ENCODE measurements around the gene VDAC2.
"Not testable (repeated sequence)": the region's sequence is repeated elsewhere in the genome, so short reads cannot be mapped to it uniquely, and the experiment has no call there.

Gene VDAC2

GRCh38 chr10:75209086-75209920 is 1.3 kb upstream of the VDAC2 start:
- H3K27ac ChIP-seq (ENCODE audit: low read depth, low read length): peak overlapping the region; percentile 88
- H2AFZ ChIP-seq (ENCODE audit: low read length, unreplicated experiment): peak overlapping the region; percentile 98
- peaks cover 24% of the 10 kb centered on the region for H3K4me1 ChIP-seq (ENCODE audit: control insufficient read depth, insufficient read depth, low read length, unreplicated experiment)

DNA sequence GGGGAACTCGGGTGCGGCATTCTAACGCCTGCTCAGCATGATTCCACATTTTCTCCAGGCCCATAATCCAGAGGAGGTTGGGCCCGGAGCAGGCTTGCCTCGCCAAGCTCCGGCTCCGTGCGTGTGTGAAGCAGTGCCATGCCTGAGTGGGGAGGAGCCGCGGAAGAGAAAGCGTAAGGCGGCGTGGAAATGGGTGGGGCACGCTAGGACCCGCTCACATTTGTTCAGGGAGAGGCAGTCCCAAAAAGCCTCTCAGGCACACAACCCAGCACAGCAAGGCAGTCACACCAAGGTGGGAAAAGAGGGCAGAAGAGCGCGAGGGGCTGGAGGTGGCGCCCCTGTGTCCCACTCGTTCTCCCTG is 695 bp upstream of the VDAC2 start:
- peaks cover 40% of the 10 kb centered on the region for H3K79me2 ChIP-seq (ENCODE audit: control insufficient read depth, insufficient read depth, low read length, unreplicated experiment)
- H3K36me3 ChIP-seq (ENCODE audit: insufficient read depth, low read length): peaks cover 19% of the 10 kb centered on the region
- peak overlapping the region; percentile 88 for H3K27ac ChIP-seq (ENCODE audit: low read depth, low read length)
- no peaks in the 10 kb centered on the region for H3K27me3 ChIP-seq (ENCODE audit: insufficient read depth, low read length)
- H3K4me3 ChIP-seq (ENCODE audit: low read depth, low read length): peak overlapping the region; percentile 79
- H3K4me1 ChIP-seq (ENCODE audit: control insufficient read depth, insufficient read depth, low read length, unreplicated experiment): peaks cover 24% of the 10 kb centered on the region
- peak overlapping the region; percentile 98 for H2AFZ ChIP-seq (ENCODE audit: low read length, unreplicated experiment)

More at GRCh38 chr10:75209086-75209920, 1.3 kb upstream of the VDAC2 start:
- H3K27me3 ChIP-seq (ENCODE audit: insufficient read depth, low read length): no peaks in the 10 kb centered on the region
- peak overlapping the region; percentile 79 for H3K4me3 ChIP-seq (ENCODE audit: low read depth, low read length)
- peaks cover 16% of the 10 kb centered on the region for H3K36me3 ChIP-seq (ENCODE audit: insufficient read depth, low read length)
- H3K79me2 ChIP-seq (ENCODE audit: control insufficient read depth, insufficient read depth, low read length, unreplicated experiment): peaks cover 34% of the 10 kb centered on the region

DNA sequence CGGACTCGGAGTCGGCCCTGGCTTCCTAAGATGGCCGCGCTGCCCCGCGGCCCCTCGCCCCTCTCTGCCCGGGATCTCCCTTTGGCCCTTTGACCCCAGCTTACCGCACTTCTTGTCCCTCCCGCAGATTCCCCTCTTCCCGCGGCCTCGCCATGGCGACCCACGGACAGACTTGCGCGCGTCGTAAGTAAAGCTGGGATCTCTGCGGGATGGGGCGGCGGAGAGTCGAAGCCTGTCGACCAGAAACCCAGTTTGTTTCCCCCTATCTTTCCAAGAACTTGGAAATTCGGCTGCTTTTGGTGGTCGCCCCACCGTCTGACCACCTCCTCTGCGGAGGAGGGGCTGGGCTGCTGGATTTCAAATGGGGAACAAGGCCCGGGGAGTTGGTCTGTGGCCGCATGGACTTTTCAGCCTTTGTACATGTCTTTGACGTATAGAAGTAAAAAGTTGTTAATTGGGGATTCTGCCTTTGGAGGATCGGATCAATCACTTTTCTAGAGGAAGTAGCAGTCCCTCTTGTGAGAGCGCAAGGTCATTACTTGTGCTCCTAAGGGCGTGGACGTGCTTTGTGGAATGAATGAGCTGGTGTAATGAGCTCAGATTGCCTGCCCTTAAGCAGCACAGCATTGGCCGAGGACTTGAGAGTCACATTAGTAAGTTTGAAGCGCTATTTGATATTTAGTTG is 553 bp downstream of the VDAC2 start:
- Histone ChIP-seq H3K27ac (ENCODE audit: low read depth, low read length) (peak overlapping the region; percentile 88), H3K4me1 (ENCODE audit: control insufficient read depth, insufficient read depth, low read length, unreplicated experiment) (peaks cover 31% of the 10 kb centered on the region), H3K4me3 (ENCODE audit: low read depth, low read length) (peak overlapping the region; percentile 79), H3K79me2 (ENCODE audit: control insufficient read depth, insufficient read depth, low read length, unreplicated experiment) (peaks cover 50% of the 10 kb centered on the region), H3K27me3 (ENCODE audit: insufficient read depth, low read length) (no peaks in the 10 kb centered on the region), H2AFZ (ENCODE audit: low read length, unreplicated experiment) (peak overlapping the region; percentile 16), H3K36me3 (ENCODE audit: insufficient read depth, low read length) (peaks cover 23% of the 10 kb centered on the region)

DNA sequence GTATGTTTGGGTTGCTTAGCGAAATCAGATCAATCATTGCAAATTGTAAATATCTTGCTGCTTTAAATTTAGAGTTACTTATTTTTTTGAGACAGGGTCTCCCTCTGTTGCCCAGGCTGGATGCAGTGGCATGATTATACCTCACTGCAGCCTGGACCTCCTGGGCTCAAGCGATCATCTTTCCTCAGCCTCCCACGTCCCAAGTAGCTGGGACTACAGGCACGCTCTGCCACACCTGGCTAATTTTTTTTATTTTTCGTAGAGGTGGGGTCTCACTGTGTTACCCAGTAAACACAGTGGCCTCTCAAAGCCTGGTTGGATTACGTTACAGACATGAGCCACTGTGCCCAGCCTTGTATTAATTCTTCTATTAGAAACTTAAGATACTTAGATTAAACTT is 1.7 kb downstream of the VDAC2 start:
- no peak overlapping the region for H3K27ac ChIP-seq (ENCODE audit: low read depth, low read length)
- H3K79me2 ChIP-seq (ENCODE audit: control insufficient read depth, insufficient read depth, low read length, unreplicated experiment): peaks cover 61% of the 10 kb centered on the region
- peaks cover 35% of the 10 kb centered on the region for H3K36me3 ChIP-seq (ENCODE audit: insufficient read depth, low read length)
- no peaks in the 10 kb centered on the region for H3K27me3 ChIP-seq (ENCODE audit: insufficient read depth, low read length)
- peak overlapping the region; percentile 79 for H3K4me3 ChIP-seq (ENCODE audit: low read depth, low read length)
- H2AFZ ChIP-seq (ENCODE audit: low read length, unreplicated experiment): no peak overlapping the region
- H3K4me1 ChIP-seq (ENCODE audit: control insufficient read depth, insufficient read depth, low read length, unreplicated experiment): peaks cover 38% of the 10 kb centered on the region

DNA sequence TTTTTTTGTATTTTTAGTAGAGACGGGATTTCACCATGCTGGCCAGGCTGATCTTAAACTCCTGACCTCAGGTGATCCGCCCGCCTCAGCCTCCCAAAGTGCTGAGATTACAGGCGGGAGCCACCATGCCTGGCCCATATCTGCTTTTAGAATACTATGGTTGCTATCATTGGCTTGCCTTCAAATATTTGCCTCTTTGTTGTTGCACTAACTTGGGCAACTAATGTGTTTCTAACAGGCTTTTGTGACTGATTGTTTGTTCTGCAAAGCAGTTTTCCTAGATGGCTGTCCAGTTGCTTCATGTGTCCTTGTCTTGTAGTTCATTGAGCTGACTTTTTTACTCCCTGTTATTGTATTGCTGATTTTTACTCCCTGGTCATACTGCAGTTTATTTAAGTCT is 9.7 kb downstream of the VDAC2 start:
- Histone ChIP-seq H3K79me2 (ENCODE audit: control insufficient read depth, insufficient read depth, low read length, unreplicated experiment) (peaks cover 72% of the 10 kb centered on the region), H3K4me3 (ENCODE audit: low read depth, low read length) (no peak overlapping the region), H3K27me3 (ENCODE audit: insufficient read depth, low read length) (no peaks in the 10 kb centered on the region), H3K27ac (ENCODE audit: low read depth, low read length) (no peak overlapping the region), H3K36me3 (ENCODE audit: insufficient read depth, low read length) (peaks cover 50% of the 10 kb centered on the region), H2AFZ (ENCODE audit: low read length, unreplicated experiment) (no peak overlapping the region), H3K4me1 (ENCODE audit: control insufficient read depth, insufficient read depth, low read length, unreplicated experiment) (peaks cover 42% of the 10 kb centered on the region)

DNA sequence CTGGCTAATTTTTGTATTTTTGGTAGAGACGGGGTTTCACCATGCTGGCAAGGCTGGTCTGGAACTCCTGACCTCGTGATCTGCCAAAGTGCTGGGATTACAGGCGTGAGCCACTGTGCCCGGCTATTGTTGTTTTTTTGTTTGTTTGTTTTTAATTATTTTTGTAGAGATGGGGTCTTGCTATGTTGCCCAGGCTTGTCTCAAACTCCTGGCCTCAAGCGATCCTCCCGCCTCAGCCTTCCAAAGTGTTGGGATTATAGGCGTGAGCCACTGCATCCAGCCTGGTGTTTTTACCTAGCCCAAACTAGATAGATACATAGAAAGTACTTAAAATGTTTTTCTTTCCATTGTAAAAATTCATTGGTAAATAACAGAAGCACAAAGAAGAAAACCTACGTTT is 10.9 kb downstream of the VDAC2 start:
- not testable (repeated sequence) for H3K27ac ChIP-seq (ENCODE audit: low read depth, low read length); H2AFZ ChIP-seq (ENCODE audit: low read length, unreplicated experiment); H3K4me3 ChIP-seq (ENCODE audit: low read depth, low read length); H3K27me3 ChIP-seq (ENCODE audit: insufficient read depth, low read length)
- H3K36me3 ChIP-seq (ENCODE audit: insufficient read depth, low read length): peaks cover 42% of the 10 kb centered on the region
- peaks cover 67% of the 10 kb centered on the region for H3K79me2 ChIP-seq (ENCODE audit: control insufficient read depth, insufficient read depth, low read length, unreplicated experiment)
- H3K4me1 ChIP-seq (ENCODE audit: control insufficient read depth, insufficient read depth, low read length, unreplicated experiment): peaks cover 41% of the 10 kb centered on the region

DNA sequence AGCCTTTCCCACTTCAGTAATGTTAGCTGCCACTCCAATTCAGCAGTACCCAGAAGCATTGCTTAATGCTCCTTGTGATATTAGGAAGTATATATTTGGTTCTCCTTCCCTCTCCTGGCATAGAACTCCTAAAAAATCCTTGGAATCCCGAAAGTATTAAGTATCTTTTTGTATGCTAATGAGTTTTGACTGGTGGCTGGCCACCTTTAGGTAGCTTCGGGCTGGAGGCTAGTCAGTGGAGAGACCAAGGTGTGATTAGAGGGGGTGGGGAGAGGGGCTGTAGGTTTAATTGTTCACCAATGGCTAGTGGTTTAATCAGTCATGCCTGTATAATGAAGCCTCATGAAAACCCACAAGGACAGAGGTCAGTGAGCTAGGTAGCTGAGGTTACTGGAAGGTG is 12.9 kb downstream of the VDAC2 start:
- H3K4me3 ChIP-seq (ENCODE audit: low read depth, low read length): no peak overlapping the region
- H3K27ac ChIP-seq (ENCODE audit: low read depth, low read length): peak overlapping the region; percentile 77
- no peak overlapping the region for H2AFZ ChIP-seq (ENCODE audit: low read length, unreplicated experiment)
- peaks cover 51% of the 10 kb centered on the region for H3K4me1 ChIP-seq (ENCODE audit: control insufficient read depth, insufficient read depth, low read length, unreplicated experiment)
- H3K36me3 ChIP-seq (ENCODE audit: insufficient read depth, low read length): peaks cover 24% of the 10 kb centered on the region
- peaks cover 65% of the 10 kb centered on the region for H3K79me2 ChIP-seq (ENCODE audit: control insufficient read depth, insufficient read depth, low read length, unreplicated experiment)
- no peaks in the 10 kb centered on the region for H3K27me3 ChIP-seq (ENCODE audit: insufficient read depth, low read length)

- Histone ChIP-seq H3K27ac (ENCODE audit: low read depth, low read length) (peak overlapping the region; percentile 77), H2AFZ (ENCODE audit: low read length, unreplicated experiment) (no peak overlapping the region), H3K4me3 (ENCODE audit: low read depth, low read length) (peak overlapping the region; percentile 51), H3K27me3 (ENCODE audit: insufficient read depth, low read length) (no peaks in the 10 kb centered on the region), H3K4me1 (ENCODE audit: control insufficient read depth, insufficient read depth, low read length, unreplicated experiment) (peaks cover 71% of the 10 kb centered on the region), H3K79me2 (ENCODE audit: control insufficient read depth, insufficient read depth, low read length, unreplicated experiment) (peaks cover 62% of the 10 kb centered on the region), H3K36me3 (ENCODE audit: insufficient read depth, low read length) (peaks cover 14% of the 10 kb centered on the region)
Measured at GRCh38 chr10:75226095-75226494, 15.5 kb downstream of the VDAC2 start.

DNA sequence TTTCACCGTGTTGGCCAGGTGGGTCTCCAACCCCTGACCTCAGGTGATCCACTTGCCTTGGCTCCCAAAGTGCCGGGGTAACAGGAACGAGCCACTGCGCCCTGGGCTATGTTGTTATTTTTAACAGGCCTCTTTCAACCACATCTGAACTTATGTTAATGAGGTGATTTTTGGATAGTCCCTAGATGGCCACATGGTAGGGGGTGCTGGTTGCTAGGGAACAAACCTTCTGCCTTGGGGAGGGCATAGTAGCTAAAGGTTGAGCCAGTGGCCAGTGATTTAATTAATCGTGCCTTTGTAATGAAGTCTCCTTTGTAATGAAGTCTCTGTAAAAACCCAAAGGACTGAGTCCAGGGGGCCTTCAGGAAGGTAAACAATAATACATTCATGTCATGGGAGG is 16.1 kb downstream of the VDAC2 start:
- H3K36me3 ChIP-seq (ENCODE audit: insufficient read depth, low read length): peaks cover 20% of the 10 kb centered on the region
- H3K4me3 ChIP-seq (ENCODE audit: low read depth, low read length): no peak overlapping the region
- peaks cover 71% of the 10 kb centered on the region for H3K4me1 ChIP-seq (ENCODE audit: control insufficient read depth, insufficient read depth, low read length, unreplicated experiment)
- peak overlapping the region; percentile 77 for H3K27ac ChIP-seq (ENCODE audit: low read depth, low read length)
- H2AFZ ChIP-seq (ENCODE audit: low read length, unreplicated experiment): no peak overlapping the region
- peaks cover 62% of the 10 kb centered on the region for H3K79me2 ChIP-seq (ENCODE audit: control insufficient read depth, insufficient read depth, low read length, unreplicated experiment)
- H3K27me3 ChIP-seq (ENCODE audit: insufficient read depth, low read length): no peaks in the 10 kb centered on the region

DNA sequence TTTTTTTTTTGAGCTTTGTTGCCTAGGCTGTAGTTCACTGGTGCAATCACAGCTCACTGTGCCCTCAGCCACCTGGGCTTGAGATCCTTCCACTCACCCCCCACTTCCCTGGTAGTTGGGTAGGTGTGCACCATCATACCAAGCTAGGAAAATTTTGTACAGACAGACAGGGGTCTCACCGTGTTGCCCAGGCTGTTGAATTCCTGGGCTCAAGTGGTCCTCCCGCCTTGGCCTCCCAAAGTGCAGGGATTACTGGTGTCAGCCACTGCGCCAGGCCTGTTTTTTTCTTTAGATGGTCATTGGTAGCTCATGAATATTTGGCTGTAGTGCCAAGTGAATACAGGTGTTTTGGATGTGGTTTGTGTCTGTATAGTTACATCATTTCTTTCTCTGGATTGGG is 17.7 kb downstream of the VDAC2 start:
- H3K79me2 ChIP-seq (ENCODE audit: control insufficient read depth, insufficient read depth, low read length, unreplicated experiment): peaks cover 51% of the 10 kb centered on the region

DNA sequence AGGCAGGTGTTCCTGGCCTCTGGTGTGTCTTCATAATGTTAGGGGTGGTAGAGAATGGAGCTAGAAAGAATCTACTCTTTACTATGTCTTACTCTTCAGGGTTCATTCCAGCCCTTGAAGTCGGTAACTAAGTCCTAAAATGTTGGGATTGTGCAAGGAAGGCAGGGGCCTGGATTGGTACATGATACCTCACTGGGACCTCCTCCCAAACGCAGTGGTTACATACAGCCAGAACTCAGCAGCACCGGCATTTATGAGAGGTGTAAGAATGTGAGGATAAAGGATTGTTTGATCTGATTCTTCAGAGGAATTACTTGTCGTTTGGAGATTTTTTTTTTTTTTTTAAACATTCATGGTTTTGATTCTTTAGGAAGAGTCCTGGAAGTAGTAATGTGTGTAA is 18.2 kb downstream of the VDAC2 start:
- H3K4me3 ChIP-seq (ENCODE audit: low read depth, low read length): no peak overlapping the region
- H3K27ac ChIP-seq (ENCODE audit: low read depth, low read length): peak overlapping the region; percentile 29
- no peaks in the 10 kb centered on the region for H3K27me3 ChIP-seq (ENCODE audit: insufficient read depth, low read length)
- peaks cover 18% of the 10 kb centered on the region for H3K36me3 ChIP-seq (ENCODE audit: insufficient read depth, low read length)
- H3K4me1 ChIP-seq (ENCODE audit: control insufficient read depth, insufficient read depth, low read length, unreplicated experiment): peaks cover 57% of the 10 kb centered on the region
- peaks cover 46% of the 10 kb centered on the region for H3K79me2 ChIP-seq (ENCODE audit: control insufficient read depth, insufficient read depth, low read length, unreplicated experiment)
- no peak overlapping the region for H2AFZ ChIP-seq (ENCODE audit: low read length, unreplicated experiment)

More for the DNA sequence above, 17.7 kb downstream of the VDAC2 start:
- Histone ChIP-seq H3K4me3 (ENCODE audit: low read depth, low read length) (no peak overlapping the region), H3K36me3 (ENCODE audit: insufficient read depth, low read length) (peaks cover 21% of the 10 kb centered on the region), H3K4me1 (ENCODE audit: control insufficient read depth, insufficient read depth, low read length, unreplicated experiment) (peaks cover 63% of the 10 kb centered on the region), H3K27ac (ENCODE audit: low read depth, low read length) (peak overlapping the region; percentile 29; the same call in 1 of the 2 replicates), H2AFZ (ENCODE audit: low read length, unreplicated experiment) (no peak overlapping the region), H3K27me3 (ENCODE audit: insufficient read depth, low read length) (no peaks in the 10 kb centered on the region)

Data from ACC112 (cell line).